Nephron progenitor cell (in vitro differentiated cells): ENCODE data around the gene NMT1.

Source experiments
- DNase-seq: peaks from one replicate; pipeline ENCODE4 v3.0.0; 2021
- H3K27ac Mint-ChIP-seq: 2 replicates; pipeline ENCODE4 v1.8.0; 2021; ENCODE audit warnings: mild to moderate bottlenecking, moderate library complexity, mixed read lengths
- H3K27me3 Mint-ChIP-seq: 2 replicates; pipeline ENCODE4 v1.8.0; 2021; ENCODE audit warnings: mild to moderate bottlenecking, low read depth, mixed read lengths; ENCODE audit not compliant: poor library complexity
- H3K36me3 Mint-ChIP-seq: 2 replicates; pipeline ENCODE4 v1.8.0; 2021; ENCODE audit warnings: low read depth, mixed read lengths
- H3K4me1 Mint-ChIP-seq: 2 replicates; pipeline ENCODE4 v1.8.0; 2021; ENCODE audit warnings: mixed read lengths
- H3K4me3 Mint-ChIP-seq: 2 replicates; pipeline ENCODE4 v1.8.0; 2021; ENCODE audit warnings: mild to moderate bottlenecking, moderate library complexity, mixed read lengths
- H3K9me3 Mint-ChIP-seq: 2 replicates; pipeline ENCODE4 v1.8.0; 2021; ENCODE audit warnings: mild to moderate bottlenecking, moderate library complexity, mixed read lengths
- TF ChIP-seq, protein P1 (sequence below): fragments of 200-600 bp; sonication (generic); IDR thresholded peaks from 2 replicates; pipeline ENCODE4 v1.5.0; 2021; ENCODE audit warnings: antibody characterized with exemption

Gene NMT1

DNA sequence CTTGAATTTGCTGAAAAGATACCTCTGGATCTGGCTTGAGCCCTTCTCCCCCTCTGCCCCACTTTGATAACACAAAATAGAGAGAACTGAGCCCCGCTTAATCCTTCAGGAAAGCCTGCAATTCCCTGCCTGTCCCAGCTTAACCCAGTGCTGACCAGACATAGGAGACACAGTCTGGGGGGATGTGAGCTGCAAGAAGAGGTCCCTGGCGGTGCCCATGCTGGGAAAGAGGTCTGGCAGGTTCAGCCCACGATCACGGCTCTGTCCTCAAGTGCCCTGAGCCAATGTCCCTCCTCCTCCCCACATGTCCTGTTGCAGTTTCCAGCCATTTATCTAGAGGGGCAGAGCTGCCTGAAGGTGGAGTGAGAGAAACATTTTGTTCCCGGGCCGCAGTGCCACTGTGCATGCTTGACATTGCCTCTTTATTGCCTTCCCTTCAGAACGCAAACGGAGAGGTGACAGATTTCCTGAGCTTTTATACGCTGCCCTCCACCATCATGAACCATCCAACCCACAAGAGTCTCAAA, 42.2 kb downstream of the NMT1 start:
- no peak overlapping the region for H3K27ac Mint-ChIP-seq
- H3K9me3 Mint-ChIP-seq = no peaks in the 10 kb centered on the region
- peaks cover 40% of the 10 kb centered on the region for H3K36me3 Mint-ChIP-seq
- no peak for DNase-seq
- peaks cover 12% of the 10 kb centered on the region for H3K4me1 Mint-ChIP-seq
- H3K27me3 Mint-ChIP-seq = no peaks in the 10 kb centered on the region
- H3K4me3 Mint-ChIP-seq = no peak overlapping the region
- TF ChIP-seq, protein P1, sequence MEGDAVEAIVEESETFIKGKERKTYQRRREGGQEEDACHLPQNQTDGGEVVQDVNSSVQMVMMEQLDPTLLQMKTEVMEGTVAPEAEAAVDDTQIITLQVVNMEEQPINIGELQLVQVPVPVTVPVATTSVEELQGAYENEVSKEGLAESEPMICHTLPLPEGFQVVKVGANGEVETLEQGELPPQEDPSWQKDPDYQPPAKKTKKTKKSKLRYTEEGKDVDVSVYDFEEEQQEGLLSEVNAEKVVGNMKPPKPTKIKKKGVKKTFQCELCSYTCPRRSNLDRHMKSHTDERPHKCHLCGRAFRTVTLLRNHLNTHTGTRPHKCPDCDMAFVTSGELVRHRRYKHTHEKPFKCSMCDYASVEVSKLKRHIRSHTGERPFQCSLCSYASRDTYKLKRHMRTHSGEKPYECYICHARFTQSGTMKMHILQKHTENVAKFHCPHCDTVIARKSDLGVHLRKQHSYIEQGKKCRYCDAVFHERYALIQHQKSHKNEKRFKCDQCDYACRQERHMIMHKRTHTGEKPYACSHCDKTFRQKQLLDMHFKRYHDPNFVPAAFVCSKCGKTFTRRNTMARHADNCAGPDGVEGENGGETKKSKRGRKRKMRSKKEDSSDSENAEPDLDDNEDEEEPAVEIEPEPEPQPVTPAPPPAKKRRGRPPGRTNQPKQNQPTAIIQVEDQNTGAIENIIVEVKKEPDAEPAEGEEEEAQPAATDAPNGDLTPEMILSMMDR = no peak

DNA sequence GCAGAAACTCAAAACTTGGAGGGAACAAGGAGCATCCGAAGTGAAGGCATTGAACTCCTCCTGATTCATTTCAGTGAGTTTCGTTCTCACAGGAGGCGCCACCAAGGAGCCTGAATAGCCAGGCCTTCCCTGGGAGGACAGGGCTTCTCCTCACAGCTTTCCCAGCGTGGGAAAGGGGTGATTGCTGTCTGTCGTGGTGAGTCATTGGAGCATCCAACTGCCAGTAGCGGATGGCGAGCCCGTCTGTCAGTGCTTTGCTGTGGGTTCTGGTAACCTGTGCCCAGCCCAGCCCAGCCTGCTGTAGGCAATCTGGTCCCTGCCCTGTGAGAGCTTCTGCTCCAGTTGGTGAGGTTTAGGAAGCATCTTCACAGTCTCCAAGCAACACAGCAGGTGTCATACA, 42.9 kb downstream of the NMT1 start:
- Mint-ChIP-seq H3K36me3 (peaks cover 36% of the 10 kb centered on the region), H3K4me1 (peaks cover 12% of the 10 kb centered on the region), H3K9me3 (no peaks in the 10 kb centered on the region), H3K27me3 (no peaks in the 10 kb centered on the region), H3K4me3 (no peak overlapping the region), H3K27ac (no peak overlapping the region)
- TF ChIP-seq, protein P1 = no peak
- no peak for DNase-seq

DNA sequence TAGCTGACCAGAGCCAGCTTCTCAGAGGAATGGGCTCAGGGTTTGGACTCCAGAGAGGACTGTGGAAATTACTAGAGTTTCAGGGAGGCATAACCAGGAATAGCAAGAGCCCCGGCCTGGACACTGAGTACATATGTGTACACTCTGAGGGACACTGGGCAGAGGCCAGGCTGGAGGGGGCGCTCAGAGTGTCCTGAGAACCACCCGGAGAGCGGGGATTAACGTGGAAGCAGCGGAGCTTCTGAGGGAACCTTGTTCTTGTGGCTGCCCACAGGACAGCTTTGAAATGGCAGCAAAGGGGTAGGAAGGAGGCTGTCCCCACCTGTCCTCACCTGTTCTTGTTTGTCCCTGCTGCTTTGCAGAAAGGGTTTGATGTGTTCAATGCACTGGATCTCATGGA, 43.4 kb downstream of the NMT1 start:
- H3K4me3 Mint-ChIP-seq = no peak overlapping the region
- H3K27ac Mint-ChIP-seq = no peak overlapping the region
- TF ChIP-seq, protein P1 = no peak
- no peaks in the 10 kb centered on the region for H3K27me3 Mint-ChIP-seq
- peaks cover 31% of the 10 kb centered on the region for H3K36me3 Mint-ChIP-seq
- H3K4me1 Mint-ChIP-seq = peaks cover 12% of the 10 kb centered on the region
- no peaks in the 10 kb centered on the region for H3K9me3 Mint-ChIP-seq
- DNase-seq = no peak

DNA sequence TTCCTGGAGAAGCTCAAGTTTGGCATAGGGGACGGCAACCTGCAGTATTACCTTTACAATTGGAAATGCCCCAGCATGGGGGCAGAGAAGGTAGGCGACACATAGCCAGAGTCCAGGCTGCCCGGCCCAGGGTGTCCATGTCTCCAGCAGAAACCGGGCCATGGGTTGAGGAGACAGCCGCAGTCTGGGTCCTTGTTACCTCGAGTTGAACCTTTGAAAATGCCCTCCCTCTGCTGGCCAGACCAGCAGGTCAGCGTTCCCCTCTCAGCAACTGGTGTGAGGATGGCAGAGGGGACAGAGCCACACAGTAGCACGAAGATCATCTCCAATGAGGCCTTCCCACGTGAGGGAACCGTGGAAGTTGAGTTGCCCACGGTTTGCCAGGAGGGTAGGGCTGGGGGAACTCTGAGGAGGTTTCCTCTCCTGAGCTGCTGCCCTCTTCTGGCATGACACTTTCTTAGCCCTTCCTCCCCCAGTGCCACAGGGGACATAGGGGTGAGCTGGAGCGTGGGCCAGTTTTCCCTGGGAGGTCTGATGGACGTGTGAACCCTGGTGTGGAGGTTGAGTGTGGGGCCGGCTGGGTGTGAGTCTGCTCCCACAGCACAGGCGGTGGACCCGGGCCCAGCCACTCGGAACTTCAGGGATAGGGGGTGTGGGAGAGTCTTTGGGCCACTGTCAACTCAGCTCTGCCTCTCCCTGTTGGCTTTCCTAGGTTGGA, 43.9 kb downstream of the NMT1 start:
- TF ChIP-seq, protein P1 = no peak
- Mint-ChIP-seq H3K36me3 (peaks cover 30% of the 10 kb centered on the region), H3K4me3 (no peak overlapping the region), H3K27ac (no peak overlapping the region), H3K9me3 (no peaks in the 10 kb centered on the region), H3K4me1 (peaks cover 12% of the 10 kb centered on the region), H3K27me3 (no peaks in the 10 kb centered on the region)
- DNase-seq = no peak

DNA sequence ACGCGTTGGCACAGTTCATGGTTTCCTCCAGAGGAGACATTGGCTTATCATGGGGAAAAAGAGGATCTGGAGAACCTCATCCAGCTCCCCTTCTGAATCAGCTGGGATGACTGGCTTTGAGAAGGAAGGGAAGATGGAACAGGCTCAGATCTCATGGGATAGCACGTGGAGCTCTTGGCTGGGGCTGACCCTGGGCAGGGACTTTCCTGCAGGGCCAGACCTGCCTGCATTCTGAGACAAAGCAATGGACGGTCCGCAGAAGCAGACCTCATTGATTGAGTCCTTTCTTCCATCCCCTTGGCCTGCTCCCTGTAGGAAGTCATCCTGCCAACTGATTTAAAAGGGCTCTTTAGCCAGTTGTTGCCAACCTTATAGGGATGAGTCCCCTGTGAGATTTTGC, 45.0 kb downstream of the NMT1 start:
- Mint-ChIP-seq H3K27me3 (no peaks in the 10 kb centered on the region), H3K36me3 (peaks cover 30% of the 10 kb centered on the region), H3K4me3 (no peak overlapping the region), H3K4me1 (peaks cover 20% of the 10 kb centered on the region), H3K9me3 (no peaks in the 10 kb centered on the region), H3K27ac (no peak overlapping the region)
- no peak for DNase-seq
- TF ChIP-seq, protein P1 = no peak

DNA sequence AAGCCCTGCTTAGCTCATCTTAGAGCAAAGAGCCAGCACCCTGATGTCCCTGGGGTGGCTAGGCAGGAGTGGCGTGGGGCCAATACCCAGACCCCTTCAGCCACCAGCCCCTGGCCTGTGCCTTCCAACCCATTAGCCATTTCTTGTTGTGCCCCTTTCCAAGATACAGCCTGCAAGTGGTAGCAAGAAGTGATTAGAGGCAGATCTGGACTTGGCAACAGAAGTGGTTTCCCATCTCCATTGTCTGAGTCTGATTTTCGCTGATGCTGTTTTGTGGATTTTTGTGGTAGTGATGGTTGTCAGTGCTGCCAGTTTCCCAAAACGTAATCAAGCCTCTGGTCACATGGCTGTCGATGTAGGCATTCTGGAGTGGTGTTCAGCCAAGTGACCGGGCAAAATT, 45.5 kb downstream of the NMT1 start:
- H3K9me3 Mint-ChIP-seq = no peaks in the 10 kb centered on the region
- DNase-seq = no peak
- peak overlapping the region; percentile 87 for H3K27ac Mint-ChIP-seq
- no peaks in the 10 kb centered on the region for H3K27me3 Mint-ChIP-seq
- peaks cover 29% of the 10 kb centered on the region for H3K36me3 Mint-ChIP-seq
- H3K4me1 Mint-ChIP-seq = peaks cover 24% of the 10 kb centered on the region
- H3K4me3 Mint-ChIP-seq = no peak overlapping the region
- TF ChIP-seq, protein P1 = no peak
